M059J (cell line): ENCODE results near the gene PXYLP1. TPM values are rescaled to one million over a fixed set of nuclear protein-coding genes. Genes with fewer than 3 reads are reported as not detected.

ENCODE experiments used
- total RNA-seq: library from RNA; depleted of rRNA; stranded (reverse); fragments of >200 nt; shearing (Covaris generic); gene quantifications from 2 replicates; pipeline ENCODE4 v1.2.3, GENCODE V29; 2014; rRNA removed

PXYLP1 gene
- total RNA-seq, 1 experiment from 2014 or later = 17.7 TPM

Other genes with a start within 250 kb of the PXYLP1 start
- 0.02 TPM in 1 of 2 replicates, not detected in the other for gene SPSB4, start 180.5 kb upstream of the PXYLP1 start, total RNA-seq
- gene ZBTB38, start 136.7 kb downstream of the PXYLP1 start, total RNA-seq = 92.8 and 96.4 TPM in 2 replicates